HL-60 (cell line): ENCODE data around the gene GPATCH8.
A peak's percentile ranks its signal among the peaks of the same experiment; 100 is the strongest.

Experiments used
- DNase-seq, 2 experiments: peaks; one replicate each; pipeline ENCODE4 v3.0.0-alpha.2; 2010 to 2020; ENCODE audit warnings: low read depth in 1 of 2, low spot score in 1 of 2
- H3K27ac ChIP-seq: fragments of 250-450 bp; sonication (Bioruptor Pico); replicated peaks from 2 replicates; pipeline ENCODE4 v1.5.1; 2020; ENCODE audit warnings: mild to moderate bottlenecking, moderate library complexity
- H3K27me3 ChIP-seq: fragments of 250-450 bp; sonication (Bioruptor Pico); 2 replicates; pipeline ENCODE4 v1.5.1; 2021; ENCODE audit warnings: mild to moderate bottlenecking, moderate library complexity; ENCODE audit not compliant: insufficient read depth, poor library complexity, severe bottlenecking
- H3K4me3 ChIP-seq: replicated peaks from 2 replicates; pipeline ENCODE4 v1.5.1; 2011; ENCODE audit warnings: mild to moderate bottlenecking, control low read depth, low read length; ENCODE audit not compliant: insufficient read depth
- GABPA ChIP-seq: IDR thresholded peaks from 2 replicates; pipeline ENCODE4 v1.6.1; 2012; ENCODE audit warnings: low read depth
- POLR2AphosphoS5 ChIP-seq: IDR thresholded peaks from 2 replicates; pipeline ENCODE4 v1.6.1; 2012; ENCODE audit warnings: low read depth
- SPI1 ChIP-seq: IDR thresholded peaks from 2 replicates; pipeline ENCODE4 v1.6.1; 2012; ENCODE audit warnings: low read depth, mild to moderate bottlenecking, borderline replicate concordance
- TF ChIP-seq, protein P1 (sequence below): IDR thresholded peaks from 2 replicates; pipeline ENCODE4 v1.6.1; 2012; ENCODE audit warnings: low read depth; ENCODE audit not compliant: insufficient replicate concordance
- TF ChIP-seq, protein P2 (sequence below): IDR thresholded peaks from one replicate; pipeline ENCODE4 v1.5.1; 2011; ENCODE audit warnings: low read length, control low read depth, inconsistent platforms; ENCODE audit not compliant: insufficient read depth

The GPATCH8 gene

DNA sequence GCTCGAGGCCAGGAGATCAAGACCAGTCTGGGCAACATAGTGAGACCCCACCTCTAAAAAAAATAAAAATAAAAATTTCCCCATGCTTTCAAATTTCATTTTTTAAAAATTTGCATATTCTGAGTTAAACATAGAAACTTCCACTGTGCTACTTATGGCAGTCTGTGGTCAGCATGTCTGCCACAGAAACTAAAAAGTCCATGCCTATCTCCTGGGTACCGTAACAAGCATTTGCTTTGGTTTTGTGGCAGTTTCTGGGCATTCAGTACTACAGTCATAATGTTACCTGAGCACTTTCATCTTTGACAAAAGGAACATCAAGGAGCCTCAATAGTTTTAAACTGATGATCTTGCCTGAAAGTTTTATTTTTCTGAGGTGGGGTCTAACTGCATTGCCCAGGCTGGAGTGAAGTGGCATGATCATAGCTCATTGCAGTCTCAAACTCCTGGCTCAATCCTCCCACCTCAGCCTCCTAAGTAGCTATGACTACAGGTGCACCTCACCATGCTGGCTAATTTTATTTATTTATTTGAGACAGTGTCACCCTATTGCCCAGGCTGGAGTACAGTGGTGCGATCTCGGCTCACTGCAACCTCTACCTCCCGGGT, 100.5 kb downstream of the GPATCH8 start:
- no peak for DNase-seq
- TF ChIP-seq, protein P1, sequence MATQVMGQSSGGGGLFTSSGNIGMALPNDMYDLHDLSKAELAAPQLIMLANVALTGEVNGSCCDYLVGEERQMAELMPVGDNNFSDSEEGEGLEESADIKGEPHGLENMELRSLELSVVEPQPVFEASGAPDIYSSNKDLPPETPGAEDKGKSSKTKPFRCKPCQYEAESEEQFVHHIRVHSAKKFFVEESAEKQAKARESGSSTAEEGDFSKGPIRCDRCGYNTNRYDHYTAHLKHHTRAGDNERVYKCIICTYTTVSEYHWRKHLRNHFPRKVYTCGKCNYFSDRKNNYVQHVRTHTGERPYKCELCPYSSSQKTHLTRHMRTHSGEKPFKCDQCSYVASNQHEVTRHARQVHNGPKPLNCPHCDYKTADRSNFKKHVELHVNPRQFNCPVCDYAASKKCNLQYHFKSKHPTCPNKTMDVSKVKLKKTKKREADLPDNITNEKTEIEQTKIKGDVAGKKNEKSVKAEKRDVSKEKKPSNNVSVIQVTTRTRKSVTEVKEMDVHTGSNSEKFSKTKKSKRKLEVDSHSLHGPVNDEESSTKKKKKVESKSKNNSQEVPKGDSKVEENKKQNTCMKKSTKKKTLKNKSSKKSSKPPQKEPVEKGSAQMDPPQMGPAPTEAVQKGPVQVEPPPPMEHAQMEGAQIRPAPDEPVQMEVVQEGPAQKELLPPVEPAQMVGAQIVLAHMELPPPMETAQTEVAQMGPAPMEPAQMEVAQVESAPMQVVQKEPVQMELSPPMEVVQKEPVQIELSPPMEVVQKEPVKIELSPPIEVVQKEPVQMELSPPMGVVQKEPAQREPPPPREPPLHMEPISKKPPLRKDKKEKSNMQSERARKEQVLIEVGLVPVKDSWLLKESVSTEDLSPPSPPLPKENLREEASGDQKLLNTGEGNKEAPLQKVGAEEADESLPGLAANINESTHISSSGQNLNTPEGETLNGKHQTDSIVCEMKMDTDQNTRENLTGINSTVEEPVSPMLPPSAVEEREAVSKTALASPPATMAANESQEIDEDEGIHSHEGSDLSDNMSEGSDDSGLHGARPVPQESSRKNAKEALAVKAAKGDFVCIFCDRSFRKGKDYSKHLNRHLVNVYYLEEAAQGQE: no peak
- TF ChIP-seq GABPA: no peak
- no peak for TF ChIP-seq POLR2AphosphoS5
- TF ChIP-seq, protein P2, sequence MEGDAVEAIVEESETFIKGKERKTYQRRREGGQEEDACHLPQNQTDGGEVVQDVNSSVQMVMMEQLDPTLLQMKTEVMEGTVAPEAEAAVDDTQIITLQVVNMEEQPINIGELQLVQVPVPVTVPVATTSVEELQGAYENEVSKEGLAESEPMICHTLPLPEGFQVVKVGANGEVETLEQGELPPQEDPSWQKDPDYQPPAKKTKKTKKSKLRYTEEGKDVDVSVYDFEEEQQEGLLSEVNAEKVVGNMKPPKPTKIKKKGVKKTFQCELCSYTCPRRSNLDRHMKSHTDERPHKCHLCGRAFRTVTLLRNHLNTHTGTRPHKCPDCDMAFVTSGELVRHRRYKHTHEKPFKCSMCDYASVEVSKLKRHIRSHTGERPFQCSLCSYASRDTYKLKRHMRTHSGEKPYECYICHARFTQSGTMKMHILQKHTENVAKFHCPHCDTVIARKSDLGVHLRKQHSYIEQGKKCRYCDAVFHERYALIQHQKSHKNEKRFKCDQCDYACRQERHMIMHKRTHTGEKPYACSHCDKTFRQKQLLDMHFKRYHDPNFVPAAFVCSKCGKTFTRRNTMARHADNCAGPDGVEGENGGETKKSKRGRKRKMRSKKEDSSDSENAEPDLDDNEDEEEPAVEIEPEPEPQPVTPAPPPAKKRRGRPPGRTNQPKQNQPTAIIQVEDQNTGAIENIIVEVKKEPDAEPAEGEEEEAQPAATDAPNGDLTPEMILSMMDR: no peak
- no peak for TF ChIP-seq SPI1
- H3K27me3 ChIP-seq: no peaks in the 10 kb centered on the region
- H3K27ac ChIP-seq: no peak overlapping the region
- no peak overlapping the region for H3K4me3 ChIP-seq

GRCh38 chr17:44400226-44400847, 102.9 kb downstream of the GPATCH8 start:
- Histone ChIP-seq H3K4me3 (no peak overlapping the region), H3K27ac (no peak overlapping the region), H3K27me3 (no peaks in the 10 kb centered on the region)
- DNase-seq: no peak
- TF ChIP-seq, protein P2: peak; percentile 38
- TF ChIP-seq SPI1 (no peak), POLR2AphosphoS5 (no peak), GABPA (no peak)
- TF ChIP-seq, protein P1: no peak

GRCh38 chr17:44398692-44399691, 104.2 kb downstream of the GPATCH8 start:
- no peak overlapping the region for H3K4me3 ChIP-seq
- no peak for DNase-seq
- H3K27ac ChIP-seq: no peak overlapping the region
- TF ChIP-seq, protein P1: no peak
- TF ChIP-seq POLR2AphosphoS5 (no peak), GABPA (no peak), SPI1 (no peak)
- TF ChIP-seq, protein P2: no peak
- no peaks in the 10 kb centered on the region for H3K27me3 ChIP-seq
